Fibroblast of the aortic adventitia (primary cell): ENCODE measurements around the gene RFTN2. TPM values are rescaled to one million over a fixed set of nuclear protein-coding genes. Genes with fewer than 3 reads are reported as not detected.

ENCODE experiments used
- DNase-seq: peaks from one replicate; pipeline ENCODE4 v3.0.0-alpha.2; 2010; ENCODE audit warnings: low read depth
- H3K4me3 ChIP-seq: 2 replicates; pipeline ENCODE4 v1.5.1; 2011; ENCODE audit warnings: low read depth, mild to moderate bottlenecking, control low read depth, low read length, moderate library complexity
- total RNA-seq: library from RNA; depleted of rRNA; stranded (reverse); fragments of >200 nt; gene quantifications from 2 replicates; pipeline ENCODE4 v1.2.3, GENCODE V29; 2012; ENCODE audit warnings: low replicate concordance
- TF ChIP-seq, protein P1 (sequence below): IDR thresholded peaks from 2 replicates; pipeline ENCODE4 v1.5.1; 2011; ENCODE audit warnings: mild to moderate bottlenecking, low read length, control low read depth, inconsistent platforms; ENCODE audit not compliant: insufficient read depth

Gene RFTN2
- total RNA-seq, 1 donor: 6.4 TPM

DNA sequence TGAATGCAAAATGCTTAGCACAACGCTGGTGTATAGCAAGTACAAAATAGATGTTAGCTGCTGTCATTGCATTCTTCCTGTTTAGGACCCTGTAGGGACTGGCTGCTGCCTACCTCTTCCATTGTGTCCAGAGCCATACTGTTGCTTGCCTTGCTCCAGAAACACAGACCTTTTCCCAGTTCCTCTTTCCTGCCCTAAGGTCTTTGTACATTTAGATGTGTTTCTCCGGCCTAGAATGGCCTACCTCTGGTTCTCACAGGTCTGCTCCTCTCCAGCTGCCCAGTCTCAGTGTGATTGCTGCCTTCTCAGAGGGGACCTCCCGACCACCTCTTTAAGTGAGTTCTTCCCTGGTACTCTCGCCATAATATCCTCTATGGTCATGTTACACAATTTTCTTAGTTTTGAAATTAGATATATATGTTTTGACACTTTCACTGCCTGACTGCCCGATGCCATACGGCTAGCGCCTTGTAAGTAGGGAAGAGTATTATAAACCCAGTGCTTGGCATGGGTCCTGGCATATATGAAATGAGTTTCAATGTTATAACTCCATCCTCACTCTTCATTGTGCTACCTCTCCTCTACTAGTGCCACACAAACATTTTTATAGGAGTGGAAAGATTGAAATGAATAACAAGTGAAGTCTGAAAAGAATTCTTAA lies 48.3 kb downstream of the RFTN2 start:
- DNase-seq: no peak
- TF ChIP-seq, protein P1, sequence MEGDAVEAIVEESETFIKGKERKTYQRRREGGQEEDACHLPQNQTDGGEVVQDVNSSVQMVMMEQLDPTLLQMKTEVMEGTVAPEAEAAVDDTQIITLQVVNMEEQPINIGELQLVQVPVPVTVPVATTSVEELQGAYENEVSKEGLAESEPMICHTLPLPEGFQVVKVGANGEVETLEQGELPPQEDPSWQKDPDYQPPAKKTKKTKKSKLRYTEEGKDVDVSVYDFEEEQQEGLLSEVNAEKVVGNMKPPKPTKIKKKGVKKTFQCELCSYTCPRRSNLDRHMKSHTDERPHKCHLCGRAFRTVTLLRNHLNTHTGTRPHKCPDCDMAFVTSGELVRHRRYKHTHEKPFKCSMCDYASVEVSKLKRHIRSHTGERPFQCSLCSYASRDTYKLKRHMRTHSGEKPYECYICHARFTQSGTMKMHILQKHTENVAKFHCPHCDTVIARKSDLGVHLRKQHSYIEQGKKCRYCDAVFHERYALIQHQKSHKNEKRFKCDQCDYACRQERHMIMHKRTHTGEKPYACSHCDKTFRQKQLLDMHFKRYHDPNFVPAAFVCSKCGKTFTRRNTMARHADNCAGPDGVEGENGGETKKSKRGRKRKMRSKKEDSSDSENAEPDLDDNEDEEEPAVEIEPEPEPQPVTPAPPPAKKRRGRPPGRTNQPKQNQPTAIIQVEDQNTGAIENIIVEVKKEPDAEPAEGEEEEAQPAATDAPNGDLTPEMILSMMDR: no peak
- H3K4me3 ChIP-seq: no peak overlapping the region

DNA sequence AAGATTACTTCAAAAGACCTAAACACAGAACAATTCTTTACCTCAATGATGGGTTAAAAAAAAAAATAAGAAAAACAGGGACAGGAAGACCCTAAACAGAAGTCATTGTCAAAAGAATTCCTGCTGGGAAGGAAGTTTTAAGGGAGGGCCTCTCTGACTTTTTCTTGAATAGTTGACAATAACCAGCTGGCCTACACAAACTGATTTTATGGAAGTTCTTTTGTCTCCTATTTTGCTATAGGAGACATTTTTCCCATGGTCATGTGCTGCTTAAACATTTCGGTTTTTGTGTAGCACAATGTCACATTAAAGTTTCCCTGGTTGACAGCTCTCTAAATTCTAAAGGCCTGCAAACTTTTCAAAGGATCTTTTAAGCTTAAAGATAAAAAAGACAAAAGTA lies 55.3 kb downstream of the RFTN2 start:
- no peak for DNase-seq
- TF ChIP-seq, protein P1: no peak
- H3K4me3 ChIP-seq: no peak overlapping the region

DNA sequence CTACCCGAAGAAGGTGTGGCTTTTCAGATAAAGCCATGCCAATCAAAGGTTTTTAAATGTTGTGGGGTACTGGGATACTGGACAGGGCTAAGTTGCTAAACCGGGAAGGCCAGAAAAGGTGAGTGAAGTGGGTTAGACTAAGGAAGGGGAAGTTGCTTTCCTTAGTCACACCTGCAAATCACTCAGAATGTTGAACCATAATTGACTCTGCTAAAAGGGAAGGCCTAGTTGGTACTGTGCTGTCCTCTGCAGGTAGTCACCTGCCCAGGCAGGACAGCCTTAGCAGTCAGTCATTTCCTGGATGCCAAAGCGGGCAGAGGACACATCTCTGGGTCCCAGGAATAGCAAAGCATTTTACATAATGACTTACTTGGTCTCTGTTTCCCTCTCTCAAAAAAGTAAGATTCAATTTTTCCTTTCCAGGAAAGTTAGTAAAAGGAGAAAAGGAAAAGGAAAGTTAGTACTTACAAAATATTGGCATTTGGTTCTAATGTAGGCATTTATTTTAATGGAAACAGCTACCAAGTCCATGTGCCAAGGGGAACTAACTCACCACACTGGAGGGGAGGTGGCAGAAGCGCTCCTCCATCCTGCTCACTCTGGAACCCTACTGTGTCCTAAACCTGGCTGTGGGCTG lies 60.3 kb downstream of the RFTN2 start:
- TF ChIP-seq, protein P1: no peak
- H3K4me3 ChIP-seq: no peak overlapping the region
- no peak for DNase-seq

DNA sequence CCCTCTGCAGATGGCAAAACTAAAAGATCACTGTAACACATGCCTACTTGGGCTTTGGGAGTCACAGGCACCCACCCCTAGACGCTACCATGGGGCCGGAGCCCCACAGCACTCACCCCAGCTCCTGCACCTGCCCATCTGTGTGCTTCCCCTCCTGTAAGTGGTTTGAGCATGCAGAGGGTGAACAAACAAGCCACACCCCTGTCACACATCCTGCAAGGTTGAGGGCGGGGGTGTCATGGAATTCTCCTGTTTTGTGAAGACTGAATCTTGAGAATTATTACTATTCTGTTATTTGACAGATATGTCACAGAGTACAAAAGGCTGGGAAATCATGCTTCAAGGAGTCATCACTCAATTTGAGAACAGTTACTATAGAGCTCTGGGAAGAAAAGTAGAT lies 60.9 kb downstream of the RFTN2 start:
- H3K4me3 ChIP-seq: no peak overlapping the region
- TF ChIP-seq, protein P1: no peak
- no peak for DNase-seq

DNA sequence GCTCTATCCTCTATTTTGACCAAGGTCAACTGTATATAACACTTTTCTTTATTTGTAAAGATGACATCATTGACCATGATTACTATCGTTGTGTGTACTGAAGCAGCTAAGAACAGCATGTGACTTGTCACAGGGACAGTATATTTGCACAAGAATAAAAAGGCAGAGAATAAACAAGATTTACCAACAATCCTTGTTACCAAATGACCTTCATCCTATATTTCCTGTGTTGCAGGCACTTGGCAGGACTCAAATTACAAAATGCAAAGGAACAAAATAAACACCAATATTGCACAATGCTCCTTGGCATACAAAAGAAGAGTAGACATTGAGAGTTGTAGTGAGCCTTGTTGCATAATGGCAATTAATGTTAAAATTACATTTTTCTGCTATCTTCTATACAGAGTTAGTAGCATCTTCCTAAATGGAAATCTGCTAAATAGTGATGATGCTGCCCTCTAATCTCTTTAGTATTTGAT lies 61.8 kb downstream of the RFTN2 start:
- TF ChIP-seq, protein P1: no peak
- H3K4me3 ChIP-seq: no peak overlapping the region
- no peak for DNase-seq

DNA sequence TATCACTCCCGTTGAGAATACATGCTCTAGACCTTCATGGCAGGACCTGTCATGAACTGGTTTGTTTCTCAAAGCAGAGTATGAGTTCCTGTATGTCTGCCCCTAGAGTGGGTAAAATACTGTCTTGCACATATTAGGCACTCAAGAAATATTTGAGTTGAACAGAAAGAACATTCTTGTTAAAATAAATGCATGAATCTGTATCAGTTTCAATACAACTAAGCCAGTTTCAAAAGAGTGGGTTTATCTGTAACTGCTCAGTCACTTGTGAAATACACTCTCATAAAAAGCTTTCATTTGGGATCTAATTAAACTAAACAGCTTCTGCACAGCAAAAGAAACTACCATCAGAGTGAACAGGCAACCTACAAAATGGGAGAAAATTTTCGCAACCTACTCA lies 69.2 kb downstream of the RFTN2 start:
- TF ChIP-seq, protein P1: no peak
- no peak overlapping the region for H3K4me3 ChIP-seq
- DNase-seq: no peak
